Measurements from ENCODE around the gene PRKAA1. TPM values are rescaled to one million over a fixed set of nuclear protein-coding genes. Genes with fewer than 3 reads are reported as not detected.
"Not testable (repeated sequence)": the region's sequence is repeated elsewhere in the genome, so short reads cannot be mapped to it uniquely, and the experiment has no call there.

PRKAA1 gene
- total RNA-seq, 1 experiment from 2014 or later = 75.9 TPM

- no peak for DNase-seq (ENCODE audit: low read depth)
Measured at GRCh38 chr5:40826489-40827187, 28.5 kb upstream of the PRKAA1 start.

- DNase-seq (ENCODE audit: low read depth) = not testable (repeated sequence)
Measured at GRCh38 chr5:40825461-40826043, 27.4 kb upstream of the PRKAA1 start.

- DNase-seq (ENCODE audit: low read depth) = no peak
Measured at GRCh38 chr5:40823459-40823858, 25.3 kb upstream of the PRKAA1 start.

GRCh38 chr5:40813698-40814281, 15.6 kb upstream of the PRKAA1 start:
- DNase-seq (ENCODE audit: low read depth) = no peak

GRCh38 chr5:40812125-40812524, 14.0 kb upstream of the PRKAA1 start:
- DNase-seq (ENCODE audit: low read depth) = no peak

- DNase-seq (ENCODE audit: low read depth) = no peak
Measured at GRCh38 chr5:40801771-40802562, 3.8 kb upstream of the PRKAA1 start.

GRCh38 chr5:40799258-40799657, 1.1 kb upstream of the PRKAA1 start:
- peak; percentile 15 for DNase-seq (ENCODE audit: low read depth)

- no peak for DNase-seq (ENCODE audit: low read depth)
Measured at GRCh38 chr5:40798801-40799210, 632 bp upstream of the PRKAA1 start.

- DNase-seq (ENCODE audit: low read depth) = peak; percentile 68
Measured at GRCh38 chr5:40797273-40798011, 732 bp downstream of the PRKAA1 start.

- peak; percentile 16 for DNase-seq (ENCODE audit: low read depth)
Measured at GRCh38 chr5:40796487-40796889, 1.7 kb downstream of the PRKAA1 start.

GRCh38 chr5:40794877-40795276, 3.3 kb downstream of the PRKAA1 start:
- not testable (repeated sequence) for DNase-seq (ENCODE audit: low read depth)

GRCh38 chr5:40794340-40794739, 3.8 kb downstream of the PRKAA1 start:
- not testable (repeated sequence) for DNase-seq (ENCODE audit: low read depth)

- DNase-seq (ENCODE audit: low read depth) = not testable (repeated sequence)
Measured at GRCh38 chr5:40792691-40793090, 5.5 kb downstream of the PRKAA1 start.

- no peak for DNase-seq (ENCODE audit: low read depth)
Measured at GRCh38 chr5:40791715-40792139, 6.4 kb downstream of the PRKAA1 start.

- DNase-seq (ENCODE audit: low read depth) = no peak
Measured at GRCh38 chr5:40790947-40791593, 7.1 kb downstream of the PRKAA1 start.

GRCh38 chr5:40788941-40789340, 9.2 kb downstream of the PRKAA1 start:
- DNase-seq (ENCODE audit: low read depth) = not testable (repeated sequence)

GRCh38 chr5:40787986-40788385, 10.2 kb downstream of the PRKAA1 start:
- DNase-seq (ENCODE audit: low read depth) = no peak

GRCh38 chr5:40786664-40787063, 11.5 kb downstream of the PRKAA1 start:
- not testable (repeated sequence) for DNase-seq (ENCODE audit: low read depth)

- no peak for DNase-seq (ENCODE audit: low read depth)
Measured at GRCh38 chr5:40784916-40785315, 13.3 kb downstream of the PRKAA1 start.

GRCh38 chr5:40784027-40784653, 14.0 kb downstream of the PRKAA1 start:
- DNase-seq (ENCODE audit: low read depth) = no peak

Data from RPMI7951 (cell line).